HS-27A (cell line): ENCODE results near the gene CCNF.
"Not testable (repeated sequence)": the region's sequence is repeated elsewhere in the genome, so short reads cannot be mapped to it uniquely, and the experiment has no call there.

ENCODE experiments used
- DNase-seq: peaks from one replicate; pipeline ENCODE4 v3.0.0-alpha.2; 2012; ENCODE audit warnings: low read depth, missing footprints

CCNF gene

DNA sequence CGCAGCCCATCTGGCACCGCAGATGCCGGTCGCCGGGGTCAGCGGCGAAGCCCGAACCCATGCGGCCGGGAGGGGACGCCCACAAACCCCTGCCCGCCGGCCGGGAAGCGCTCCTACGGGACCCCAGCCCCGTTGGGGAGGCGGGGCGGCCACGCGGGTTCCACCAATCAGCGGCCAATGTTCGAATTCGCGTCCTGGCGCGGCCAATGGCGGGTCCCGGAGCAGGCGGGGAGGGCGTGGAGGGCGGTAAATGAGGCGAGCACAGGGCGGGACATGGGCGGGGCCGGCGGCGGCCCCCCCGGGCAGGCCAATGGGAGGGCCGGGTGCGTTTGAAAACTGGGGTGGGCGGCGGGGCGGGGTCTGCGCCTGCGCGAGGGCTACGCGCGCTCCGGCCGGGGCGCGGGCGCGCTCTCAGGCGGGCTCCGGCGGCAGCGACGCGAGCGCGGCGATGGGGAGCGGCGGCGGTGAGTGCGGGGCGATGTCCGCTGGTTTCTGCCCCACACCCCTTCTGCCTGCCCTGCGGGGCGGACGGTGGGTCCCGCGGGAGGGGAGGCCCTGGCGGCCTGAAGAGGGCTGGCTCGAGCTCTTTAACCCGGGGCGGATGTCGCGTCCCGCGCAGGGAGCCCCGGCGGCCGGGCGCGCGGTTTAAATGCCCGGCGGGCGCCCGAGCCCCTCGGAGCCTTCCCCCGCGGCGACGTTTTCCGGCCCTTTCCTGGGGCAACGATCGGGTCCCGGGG lies at the start of gene CCNF:
Gene CCNF (plus strand): TSS at position 414 of the 737 bp plus-strand sequence. CDS start 35 bp downstream, at position 449.
- DNase-seq: peak; percentile 72

DNA sequence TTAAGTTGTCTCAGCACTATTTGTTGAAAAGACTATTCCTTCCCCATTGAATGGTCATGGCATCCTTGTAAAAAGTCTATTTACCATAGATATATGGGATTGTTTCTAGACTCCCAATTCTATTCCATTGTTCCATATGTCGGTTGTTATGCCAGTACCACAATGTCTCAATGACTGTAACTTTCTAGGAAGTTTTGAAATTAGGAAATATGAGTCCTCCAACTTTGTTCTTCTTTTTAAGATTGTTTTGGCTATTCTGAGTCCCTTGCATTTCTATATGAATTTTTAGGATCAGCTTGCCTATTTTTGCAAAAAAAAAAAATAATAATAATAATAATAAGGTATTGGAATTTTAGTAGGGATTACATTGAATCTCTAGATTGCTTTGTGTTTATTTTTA lies 45.7 kb upstream of the CCNF start:
- no peak for DNase-seq

- DNase-seq: no peak
Measured at GRCh38 chr16:2384426-2384825, 44.8 kb upstream of the CCNF start.

DNA sequence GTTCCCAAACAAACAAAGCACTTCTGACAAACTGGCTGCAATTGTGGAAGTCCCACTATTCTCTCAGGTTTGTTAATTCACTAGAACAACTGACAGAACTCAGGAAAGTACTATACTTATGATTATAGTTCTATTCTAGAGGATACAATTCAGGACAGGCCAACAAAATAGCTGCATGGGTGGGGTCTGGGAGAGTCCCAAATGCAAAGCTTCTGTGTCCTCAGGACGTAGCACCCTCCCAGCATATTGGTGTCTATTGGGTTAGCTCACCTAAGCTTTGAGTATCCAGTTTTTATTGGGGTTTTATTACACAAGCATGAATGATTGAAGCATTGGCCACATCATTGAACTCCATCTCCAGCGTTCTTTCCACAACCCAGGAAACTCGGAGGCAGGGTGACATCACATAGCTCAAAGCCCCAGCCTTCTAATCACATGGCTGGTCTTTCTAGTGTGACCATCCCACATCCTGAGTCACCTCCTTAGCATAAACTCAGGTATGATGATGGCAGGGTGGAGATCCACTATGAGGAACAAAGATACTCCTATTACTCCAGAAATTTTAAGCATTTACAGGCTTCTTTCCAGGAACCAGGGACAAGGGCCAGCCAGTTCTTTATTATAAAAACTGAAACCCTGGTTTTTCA lies 43.9 kb upstream of the CCNF start:
- no peak for DNase-seq

DNA sequence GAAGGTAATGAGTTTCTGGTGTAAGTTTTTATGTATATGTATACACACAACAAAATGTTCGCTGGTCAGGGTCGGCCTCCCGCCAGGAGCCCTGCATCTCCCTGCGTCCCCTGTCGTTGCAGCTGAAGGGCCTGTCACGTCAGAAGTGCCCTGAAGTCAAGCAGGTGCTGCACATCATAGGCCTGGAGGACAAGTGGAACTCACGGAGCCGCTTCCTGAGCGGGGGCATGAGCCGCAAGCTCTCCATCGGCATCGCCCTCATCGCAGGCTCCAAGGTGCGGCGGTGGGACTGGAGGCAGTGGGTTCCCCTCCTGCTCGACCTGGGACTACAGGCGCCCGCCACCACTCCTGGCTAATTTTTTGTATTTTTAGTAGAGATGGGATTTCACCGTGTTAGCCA lies 43.3 kb upstream of the CCNF start:
- DNase-seq: not testable (repeated sequence)

- DNase-seq: no peak
Measured at GRCh38 chr16:2386990-2387389, 42.3 kb upstream of the CCNF start.

DNA sequence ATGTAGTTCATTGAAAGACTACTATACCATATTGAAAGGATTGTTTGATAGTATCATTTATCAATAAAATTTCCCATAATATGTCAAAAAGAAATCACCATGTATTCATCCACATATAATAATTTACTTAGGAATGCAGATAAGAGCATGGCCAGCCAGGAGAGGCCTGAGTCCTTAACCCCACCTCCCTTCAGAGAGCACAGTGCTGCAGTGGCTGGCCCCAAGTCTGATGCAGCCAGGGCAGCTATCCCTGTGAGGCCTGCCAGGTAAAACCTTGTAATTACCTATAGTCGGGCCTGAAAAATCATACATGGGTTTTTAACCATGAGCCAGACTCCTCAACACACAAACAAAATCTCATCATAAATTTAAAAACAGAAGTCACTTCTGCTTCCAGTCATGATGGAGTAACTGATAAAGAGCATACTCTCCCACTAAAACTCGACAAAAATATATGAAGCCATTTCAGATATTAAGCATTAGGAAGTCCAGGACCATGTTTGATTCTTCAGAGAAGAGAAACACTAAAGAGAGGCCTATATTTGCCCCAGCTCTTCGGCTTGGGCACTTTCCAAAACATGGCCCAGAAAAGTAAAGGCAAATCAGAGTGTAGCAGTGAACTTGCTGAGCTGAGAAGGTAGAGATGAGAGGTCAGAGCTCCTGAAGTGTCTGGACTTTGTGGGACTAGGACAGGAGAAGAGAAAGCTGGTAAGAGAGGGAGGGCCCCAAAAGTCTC lies 40.9 kb upstream of the CCNF start:
- no peak for DNase-seq

DNA sequence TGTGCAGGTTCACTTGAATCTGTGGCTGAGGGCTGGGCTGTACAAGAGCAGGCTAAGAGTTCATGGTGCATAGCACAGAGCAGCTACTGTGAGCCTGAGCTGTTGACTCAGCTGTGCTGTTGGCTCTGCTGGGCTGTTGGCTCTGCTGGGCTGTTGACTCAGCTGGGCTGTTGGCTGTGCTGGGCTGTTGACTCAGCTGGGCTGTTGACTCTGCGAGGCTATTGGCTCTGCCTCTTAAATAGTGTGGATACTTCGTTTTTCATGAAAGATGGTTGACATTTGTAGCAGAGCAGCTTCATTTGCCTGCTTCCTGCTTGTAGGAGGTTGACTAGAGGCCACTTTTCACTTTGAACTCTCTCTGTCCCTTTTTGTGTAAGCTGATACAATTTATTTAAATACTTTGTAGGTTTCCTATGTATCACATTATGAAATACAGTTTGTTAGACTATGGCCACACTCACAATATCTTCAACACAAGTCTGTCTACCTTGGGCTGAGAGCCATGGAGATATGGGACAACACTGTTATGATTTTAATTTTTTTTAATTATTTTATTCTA lies 40.3 kb upstream of the CCNF start:
- no peak for DNase-seq

- no peak for DNase-seq
Measured at GRCh38 chr16:2392025-2392424, 37.2 kb upstream of the CCNF start.

- no peak for DNase-seq
Measured at GRCh38 chr16:2398520-2398919, 30.7 kb upstream of the CCNF start.

DNA sequence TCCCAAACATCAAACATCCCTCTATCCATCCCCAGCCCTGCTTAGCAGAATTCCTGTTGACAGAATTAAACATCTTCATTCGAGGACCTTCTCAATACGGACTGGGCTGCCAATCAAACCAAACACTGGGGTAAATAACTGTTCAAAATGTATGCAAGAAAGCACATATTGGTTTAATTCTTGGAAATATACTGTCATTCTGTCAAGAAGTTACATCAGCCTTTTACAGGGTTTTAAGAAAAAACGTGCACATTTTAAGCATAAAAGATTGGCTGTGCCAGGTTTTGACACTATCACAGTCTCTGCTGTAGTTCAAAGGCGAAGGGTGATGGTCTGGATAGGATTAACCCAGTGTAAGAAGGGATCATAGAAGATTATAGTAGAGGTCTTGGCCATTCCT lies 25.1 kb upstream of the CCNF start:
- no peak for DNase-seq

DNA sequence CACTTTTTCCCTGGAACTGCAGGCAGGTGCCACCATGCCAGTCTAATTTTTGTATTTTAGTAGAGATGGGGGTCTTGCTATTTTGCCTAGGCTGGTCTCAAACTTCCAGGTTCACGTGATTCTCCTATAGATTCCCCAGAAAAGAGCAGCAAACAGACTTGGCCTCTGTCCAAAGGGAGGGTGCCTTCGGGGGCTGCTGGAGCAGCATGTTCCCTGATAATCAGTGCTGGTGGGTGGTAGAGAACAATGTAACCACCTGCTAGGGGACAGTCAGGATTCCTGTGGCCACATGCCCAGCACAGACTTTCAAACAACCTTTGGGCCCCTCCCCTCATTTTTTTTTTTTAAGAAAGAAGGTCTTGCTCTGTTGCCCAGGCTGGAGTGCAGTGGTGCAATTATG lies 14.2 kb upstream of the CCNF start:
- DNase-seq: no peak

- no peak for DNase-seq
Measured at GRCh38 chr16:2420035-2420434, 9.2 kb upstream of the CCNF start.

- no peak for DNase-seq
Measured at GRCh38 chr16:2422123-2422867, 7.0 kb upstream of the CCNF start.

- DNase-seq: no peak
Measured at GRCh38 chr16:2424061-2425007, 4.9 kb upstream of the CCNF start.

DNA sequence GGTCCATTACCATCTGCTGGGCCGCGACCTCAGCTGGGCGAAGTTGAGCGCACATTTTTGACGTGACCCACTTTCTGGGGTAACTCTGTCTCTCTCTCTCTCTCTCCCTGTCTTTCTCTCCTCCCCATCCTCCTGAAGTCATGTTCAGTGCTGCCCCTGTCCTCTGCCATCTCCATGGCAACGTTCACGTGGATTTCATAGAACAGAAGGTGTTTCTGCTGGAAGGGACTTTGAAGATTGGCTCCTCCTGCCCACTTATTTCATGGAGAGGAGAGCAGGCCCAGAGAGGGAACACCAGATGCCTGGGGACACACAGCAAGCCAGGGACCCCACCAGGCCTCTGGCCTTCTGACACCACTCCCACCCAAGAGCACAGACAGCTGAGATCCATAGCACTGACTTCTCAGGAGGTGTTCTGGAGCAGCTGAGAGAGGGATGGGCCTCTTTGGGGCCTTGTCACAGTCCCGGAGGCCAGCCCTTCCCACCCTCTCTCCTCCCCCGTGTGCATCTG lies 4.2 kb upstream of the CCNF start:
- DNase-seq: no peak

- no peak for DNase-seq
Measured at GRCh38 chr16:2425825-2426430, 3.3 kb upstream of the CCNF start.

GRCh38 chr16:2426941-2427361 lies 2.3 kb upstream of the CCNF start:
- no peak for DNase-seq

- no peak for DNase-seq
Measured at GRCh38 chr16:2427526-2427925, 1.7 kb upstream of the CCNF start.
